Upper lobe of right lung (tissue), 1 donor: ENCODE measurements around the gene IDUA. TPM values are rescaled to one million over a fixed set of nuclear protein-coding genes. Genes with fewer than 3 reads are reported as not detected.

Source experiments
- ATAC-seq: fragments of 200-7000 bp; cut with Tn5 transposase; one replicate; pipeline ENCODE4 v1.9.1; 2020; ENCODE audit warnings: mild to moderate bottlenecking, moderate library complexity
- DNase-seq: peaks from one replicate; pipeline ENCODE4 v3.0.0-alpha.2; 2020
- H3K27ac ChIP-seq: fragments of 200-600 bp; one replicate; pipeline ENCODE4 v1.8.0; 2022
- H3K27me3 ChIP-seq: fragments of 200-600 bp; one replicate; pipeline ENCODE4 v1.8.0; 2022; ENCODE audit warnings: mild to moderate bottlenecking
- H3K36me3 ChIP-seq: fragments of 200-600 bp; one replicate; pipeline ENCODE4 v1.8.0; 2022
- H3K4me1 ChIP-seq: fragments of 200-600 bp; one replicate; pipeline ENCODE4 v1.8.0; 2022
- H3K4me3 ChIP-seq: fragments of 200-600 bp; one replicate; pipeline ENCODE4 v1.8.0; 2022; ENCODE audit warnings: mild to moderate bottlenecking
- H3K9me3 ChIP-seq: fragments of 200-600 bp; one replicate; pipeline ENCODE4 v1.8.0; 2022
- intact Hi-C: fragments of 100-400 bp; cut with DNase I; formaldehyde crosslinking; loops from one replicate; pipeline ENCODE4 v1.11.0; 2022
- total RNA-seq: library from RNA; stranded (reverse); fragmentation: NEBNext Ultra II Directional; extraction: Animal tissue kit (Norgen Biotek cat#: 25700); gene quantifications from one replicate; pipeline ENCODE4 v1.2.1, GENCODE V29; 2021
- TF ChIP-seq, protein P1 (sequence below): fragments of 200-600 bp; IDR thresholded peaks from one replicate; pipeline ENCODE4 v1.8.0; 2022; ENCODE audit warnings: antibody characterized with exemption
- donor health status: DM: no; HTN: yes; CAD: no; lungs with severe emphysema.

The IDUA gene
- total RNA-seq, 1 donor from 2014 or later: 49.2 TPM

DNA sequence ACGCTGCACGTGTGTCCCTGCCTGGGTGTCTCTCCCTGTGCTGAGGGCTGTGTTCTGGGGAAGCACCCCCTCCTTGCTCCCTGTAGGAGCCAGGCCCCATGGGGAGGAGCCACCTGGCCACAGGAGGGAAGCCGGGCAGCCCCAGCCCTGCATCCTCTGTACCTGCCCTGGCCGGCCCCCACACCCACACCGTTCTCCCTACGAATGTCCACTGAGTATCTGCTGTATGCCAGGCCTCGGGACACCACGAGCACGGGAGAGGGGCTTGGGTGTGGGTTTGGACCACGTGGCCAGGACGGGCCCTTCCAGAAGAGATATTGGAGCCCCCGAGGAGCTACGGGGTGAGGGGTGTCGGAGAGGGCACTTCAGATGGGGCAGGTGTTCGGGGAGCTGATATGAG lies 30.9 kb downstream of the IDUA start:
- Histone ChIP-seq H3K9me3 (no peaks in the 10 kb centered on the region), H3K4me3 (no peak overlapping the region), H3K27ac (no peak overlapping the region), H3K4me1 (peaks cover under 1% of the 10 kb centered on the region), H3K36me3 (no peaks in the 10 kb centered on the region), H3K27me3 (no peaks in the 10 kb centered on the region)
- TF ChIP-seq, protein P1, sequence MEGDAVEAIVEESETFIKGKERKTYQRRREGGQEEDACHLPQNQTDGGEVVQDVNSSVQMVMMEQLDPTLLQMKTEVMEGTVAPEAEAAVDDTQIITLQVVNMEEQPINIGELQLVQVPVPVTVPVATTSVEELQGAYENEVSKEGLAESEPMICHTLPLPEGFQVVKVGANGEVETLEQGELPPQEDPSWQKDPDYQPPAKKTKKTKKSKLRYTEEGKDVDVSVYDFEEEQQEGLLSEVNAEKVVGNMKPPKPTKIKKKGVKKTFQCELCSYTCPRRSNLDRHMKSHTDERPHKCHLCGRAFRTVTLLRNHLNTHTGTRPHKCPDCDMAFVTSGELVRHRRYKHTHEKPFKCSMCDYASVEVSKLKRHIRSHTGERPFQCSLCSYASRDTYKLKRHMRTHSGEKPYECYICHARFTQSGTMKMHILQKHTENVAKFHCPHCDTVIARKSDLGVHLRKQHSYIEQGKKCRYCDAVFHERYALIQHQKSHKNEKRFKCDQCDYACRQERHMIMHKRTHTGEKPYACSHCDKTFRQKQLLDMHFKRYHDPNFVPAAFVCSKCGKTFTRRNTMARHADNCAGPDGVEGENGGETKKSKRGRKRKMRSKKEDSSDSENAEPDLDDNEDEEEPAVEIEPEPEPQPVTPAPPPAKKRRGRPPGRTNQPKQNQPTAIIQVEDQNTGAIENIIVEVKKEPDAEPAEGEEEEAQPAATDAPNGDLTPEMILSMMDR: no peak
- DNase-seq: no peak
- no peak for ATAC-seq
- intact Hi-C loops: no loop called here

DNA sequence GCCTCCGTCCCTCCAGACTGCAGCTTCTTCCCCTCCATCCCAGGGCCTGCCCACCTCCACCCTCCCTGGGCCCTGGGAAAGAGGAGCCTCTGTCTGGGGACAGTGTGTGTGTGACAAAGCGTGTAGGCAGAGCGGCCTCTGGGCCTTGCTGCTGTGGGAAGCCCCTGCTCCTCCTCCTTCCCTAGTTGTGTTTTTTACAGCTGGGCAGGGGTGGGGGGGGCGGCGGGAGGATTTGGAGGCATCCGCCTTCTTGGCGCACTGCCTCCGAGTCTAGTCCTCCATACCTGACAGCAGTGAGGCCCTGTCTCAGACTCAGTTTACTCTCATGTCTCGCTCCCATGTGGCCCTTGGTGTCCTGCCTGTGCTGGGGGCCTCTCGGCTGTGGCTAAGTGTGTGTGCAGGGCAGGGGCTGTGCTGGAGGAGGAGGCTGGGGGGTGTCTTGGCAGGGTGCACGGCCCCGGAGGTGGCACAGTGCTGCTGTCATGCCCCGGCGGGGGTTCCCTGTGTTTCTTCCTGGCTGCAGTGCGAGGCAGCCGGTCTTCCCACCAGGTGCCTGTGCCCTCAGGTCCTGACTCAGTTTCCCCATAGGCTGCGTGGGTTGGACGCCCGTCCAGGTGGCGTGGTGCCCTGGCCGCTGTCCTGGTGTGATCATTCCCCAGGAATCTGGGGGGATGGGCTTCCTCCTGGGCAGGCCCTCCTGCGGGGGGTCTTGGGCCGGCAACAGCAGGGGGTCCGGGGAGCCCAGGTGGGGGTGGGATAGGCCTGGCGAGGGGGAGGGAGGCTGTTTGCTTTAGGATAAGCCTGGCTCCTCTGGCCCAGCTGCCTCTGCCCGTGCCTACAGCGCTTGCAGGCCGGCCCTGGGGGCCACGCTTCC lies 31.5 kb downstream of the IDUA start:
- no peak for ATAC-seq
- intact Hi-C loops: no loop called here
- H3K4me3 ChIP-seq: no peak overlapping the region
- H3K27ac ChIP-seq: no peak overlapping the region
- no peak for DNase-seq
- TF ChIP-seq, protein P1: no peak
- no peaks in the 10 kb centered on the region for H3K9me3 ChIP-seq
- no peaks in the 10 kb centered on the region for H3K36me3 ChIP-seq
- no peaks in the 10 kb centered on the region for H3K4me1 ChIP-seq
- no peaks in the 10 kb centered on the region for H3K27me3 ChIP-seq

DNA sequence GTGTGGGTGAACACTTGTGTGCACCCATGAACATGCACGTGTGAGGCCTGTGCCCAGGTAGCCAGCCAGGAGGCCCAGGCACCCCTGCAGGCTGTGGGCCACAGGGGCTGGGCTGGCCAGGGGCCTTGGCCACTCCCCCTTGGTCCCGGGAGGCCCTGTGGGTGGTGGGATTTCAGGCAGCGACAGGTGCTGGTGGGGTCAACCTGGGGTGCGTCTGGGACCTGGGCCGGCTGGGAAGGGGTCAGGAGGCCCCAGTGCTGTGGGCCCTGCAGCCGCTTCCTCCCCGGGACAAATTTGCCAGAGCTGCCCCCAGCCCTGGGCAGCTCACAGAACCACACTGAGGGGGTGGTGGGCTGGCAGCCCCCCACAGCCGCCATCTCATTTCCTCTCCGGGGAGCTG lies 32.5 kb downstream of the IDUA start:
- Histone ChIP-seq H3K4me1 (no peaks in the 10 kb centered on the region), H3K27me3 (no peaks in the 10 kb centered on the region), H3K36me3 (no peaks in the 10 kb centered on the region), H3K9me3 (no peaks in the 10 kb centered on the region), H3K4me3 (no peak overlapping the region), H3K27ac (no peak overlapping the region)
- intact Hi-C loops: no loop called here
- TF ChIP-seq, protein P1: no peak
- no peak for DNase-seq
- no peak for ATAC-seq

DNA sequence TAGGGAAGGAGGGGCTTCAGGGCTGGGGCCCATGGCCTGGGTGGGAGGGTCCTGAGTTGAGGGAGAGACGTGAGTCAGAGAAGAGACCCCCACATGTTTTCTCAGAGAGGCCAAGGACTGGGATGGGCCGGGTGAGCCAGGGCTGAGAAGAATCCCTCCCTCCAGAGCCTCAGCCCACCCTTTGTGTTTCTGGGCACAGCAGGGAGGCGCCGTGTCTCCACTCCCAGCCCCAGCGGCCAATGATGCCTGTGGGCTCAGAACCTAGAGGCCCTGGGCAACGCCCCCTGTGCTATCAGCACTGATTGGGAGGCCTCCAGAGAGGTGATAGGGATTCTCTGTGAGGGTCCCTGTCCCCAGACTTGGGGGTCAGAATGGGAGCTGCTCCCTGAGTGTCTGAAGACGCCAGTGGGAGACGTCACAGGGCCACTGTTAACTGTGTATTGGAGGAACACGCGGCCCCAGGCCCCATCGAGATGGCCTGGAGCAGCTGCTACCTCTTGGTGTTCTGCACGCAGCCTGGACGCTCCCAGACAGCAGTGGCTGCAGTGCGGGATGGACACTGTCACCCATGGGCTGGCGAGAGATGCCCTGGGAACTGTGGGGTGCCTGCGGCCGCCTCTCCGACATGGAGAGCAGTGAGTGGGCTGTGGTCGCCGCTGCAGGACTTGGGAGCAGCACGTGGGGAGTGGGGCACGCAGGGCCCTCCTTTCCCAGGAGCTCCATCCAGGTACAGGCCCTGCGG lies 33.1 kb downstream of the IDUA start:
- intact Hi-C loops: no loop called here
- no peak for ATAC-seq
- H3K4me3 ChIP-seq: no peak overlapping the region
- H3K27ac ChIP-seq: no peak overlapping the region
- no peaks in the 10 kb centered on the region for H3K36me3 ChIP-seq
- no peaks in the 10 kb centered on the region for H3K4me1 ChIP-seq
- TF ChIP-seq, protein P1: no peak
- DNase-seq: no peak
- no peaks in the 10 kb centered on the region for H3K27me3 ChIP-seq
- H3K9me3 ChIP-seq: no peaks in the 10 kb centered on the region

DNA sequence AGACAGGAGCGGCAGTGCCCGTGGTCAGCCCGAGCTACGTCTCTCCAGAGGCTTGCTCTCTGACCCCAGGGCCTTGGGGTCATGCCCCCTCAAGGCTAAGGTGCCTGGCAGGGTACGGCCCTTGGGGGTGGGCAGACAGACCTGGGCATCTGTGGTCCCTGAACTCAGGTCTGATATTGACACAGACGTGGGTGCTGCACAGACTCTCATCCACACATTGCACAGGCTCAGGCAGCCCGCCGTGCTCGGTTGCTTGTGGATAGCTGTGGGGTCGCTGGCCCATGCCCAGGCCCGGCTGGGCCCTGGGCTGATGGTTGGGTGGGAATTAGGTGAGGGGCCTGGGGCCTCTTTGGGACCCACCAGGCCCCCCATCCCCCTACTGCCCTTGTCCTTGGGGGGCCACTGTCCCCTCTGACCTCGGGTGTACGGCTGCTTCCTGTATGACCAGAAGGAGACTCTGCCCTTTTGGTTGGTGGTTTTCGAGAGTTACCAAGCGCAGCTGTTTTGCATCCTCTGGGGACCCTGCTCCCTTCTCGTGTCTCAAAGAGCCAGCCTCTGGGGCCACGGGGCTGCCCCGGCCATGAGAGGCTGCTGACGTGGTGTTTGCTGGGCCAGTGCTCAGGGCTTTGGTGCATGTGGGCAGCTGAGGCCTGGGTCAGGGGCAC lies 34.7 kb downstream of the IDUA start:
- H3K9me3 ChIP-seq: no peaks in the 10 kb centered on the region
- DNase-seq: no peak
- intact Hi-C loops: no loop called here
- ATAC-seq: no peak
- H3K4me1 ChIP-seq: no peaks in the 10 kb centered on the region
- no peaks in the 10 kb centered on the region for H3K36me3 ChIP-seq
- H3K27me3 ChIP-seq: no peaks in the 10 kb centered on the region
- TF ChIP-seq, protein P1: no peak
- H3K4me3 ChIP-seq: no peak overlapping the region
- H3K27ac ChIP-seq: no peak overlapping the region
